ENCODE results near the gene CDK2. TPM values are rescaled to one million over a fixed set of nuclear protein-coding genes. Genes with fewer than 3 reads are reported as not detected.
A peak's percentile ranks its signal among the peaks of the same experiment; 100 is the strongest.

CDK2 gene
- total RNA-seq, 2 experiments from 2014 or later, result 121 to 126 TPM

GRCh38 chr12:55930771-55931316 lies 35.8 kb upstream of the CDK2 start, which contains the start of gene DGKA:
TSS of gene DGKA (plus strand) at chr12:55931162. CDS start at chr12:55936504, 5,342 bp downstream.
- H3K4me1 Mint-ChIP-seq (ENCODE audit: low read depth), result peaks cover 49% of the 10 kb centered on the region
- DNase-seq, result peak; percentile 94
- H3K4me3 Mint-ChIP-seq, result peak within 1 kb of the TSS; percentile 99
- CTCF ChIA-PET, result interaction anchor here (0.5 to 5.3 kb wide), 10 partner anchors 9 to 192 kb away, joined by 3 to 43 read pairs (median 3); partner anchors contain the start of gene RAB5B
- peaks cover 56% of the 10 kb centered on the region for H3K36me3 Mint-ChIP-seq (ENCODE audit: low read depth)
- intact Hi-C loops (cut with micrococcal nuclease), result loop anchor here (1.0 to 2.0 kb wide), 5 partner anchors 9 to 228 kb away; partner anchors contain the start of genes MYL6, PA2G4 and ZC3H10
- no peaks in the 10 kb centered on the region for H3K9me3 Mint-ChIP-seq
- H3K27me3 Mint-ChIP-seq (ENCODE audit: low read depth), result no peaks in the 10 kb centered on the region
- peak within 1 kb of the TSS; percentile 100 for H3K27ac Mint-ChIP-seq

GRCh38 chr12:55931317-55931779 lies 35.3 kb upstream of the CDK2 start:
- no peaks in the 10 kb centered on the region for H3K9me3 Mint-ChIP-seq
- peaks cover 61% of the 10 kb centered on the region for H3K36me3 Mint-ChIP-seq (ENCODE audit: low read depth)
- H3K27ac Mint-ChIP-seq, result peak overlapping the region; percentile 100
- CTCF ChIA-PET, result interaction anchor here (0.5 to 5.3 kb wide), 4 partner anchors 9 to 193 kb away, joined by 3 to 43 read pairs (median 4); no protein-coding TSS in a partner anchor
- H3K27me3 Mint-ChIP-seq (ENCODE audit: low read depth), result no peaks in the 10 kb centered on the region
- intact Hi-C loops (cut with micrococcal nuclease), result loop anchor here (2.0 kb wide), 1 partner anchor 227 kb away; the partner anchor contains the start of gene MYL6
- peaks cover 50% of the 10 kb centered on the region for H3K4me1 Mint-ChIP-seq (ENCODE audit: low read depth)
- peak overlapping the region; percentile 99 for H3K4me3 Mint-ChIP-seq
- DNase-seq, result no peak

DNA sequence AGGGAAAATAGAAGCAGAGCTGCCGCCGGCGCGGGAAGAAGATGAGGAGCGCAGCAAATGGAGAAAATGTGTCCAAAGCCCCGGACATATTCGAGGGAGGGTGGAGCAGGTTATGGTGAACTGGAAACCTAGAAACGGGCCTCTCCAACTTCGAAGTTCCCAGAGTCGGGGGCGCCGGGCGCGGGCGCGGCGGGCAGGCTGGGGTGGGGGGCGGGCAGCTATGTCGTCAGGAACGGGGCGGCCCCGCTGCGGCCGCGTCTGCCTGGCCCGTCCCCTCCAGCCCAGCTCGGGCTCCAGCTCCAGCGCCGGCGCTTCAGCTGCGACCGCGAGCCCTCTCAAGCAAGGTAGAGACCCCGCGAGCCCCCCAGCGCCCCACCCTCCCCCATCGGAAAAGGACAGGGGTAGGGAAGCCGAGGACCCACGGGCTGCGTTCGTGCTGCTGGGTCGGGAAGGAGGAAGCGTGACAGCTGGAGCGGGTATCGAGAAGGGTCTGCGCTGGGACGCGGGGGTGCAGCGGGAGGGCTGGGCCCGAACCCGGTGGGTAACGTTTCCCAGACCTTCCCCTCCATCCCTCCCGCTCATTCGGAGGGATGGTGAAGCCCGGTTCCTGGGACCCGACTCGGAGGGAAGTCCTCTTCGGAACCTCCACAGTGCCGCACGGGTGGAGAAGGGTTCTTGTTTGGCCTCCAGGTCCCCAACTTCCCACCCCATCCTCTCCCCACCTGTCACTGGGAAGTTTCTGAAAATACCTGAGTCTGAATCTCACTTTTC lies 34.7 kb upstream of the CDK2 start:
- DNase-seq, result peak; percentile 43
- CTCF ChIA-PET, result interaction anchor here (0.8 to 5.3 kb wide), 4 partner anchors 8 to 193 kb away, joined by 3 to 43 read pairs (median 4); no protein-coding TSS in a partner anchor
- H3K27ac Mint-ChIP-seq, result peak overlapping the region; percentile 100
- H3K4me3 Mint-ChIP-seq, result peak overlapping the region; percentile 99
- no peaks in the 10 kb centered on the region for H3K9me3 Mint-ChIP-seq
- intact Hi-C loops (cut with micrococcal nuclease), result loop anchor here (2.0 kb wide), 1 partner anchor 227 kb away; the partner anchor contains the start of gene MYL6
- H3K4me1 Mint-ChIP-seq (ENCODE audit: low read depth), result peaks cover 56% of the 10 kb centered on the region
- H3K27me3 Mint-ChIP-seq (ENCODE audit: low read depth), result no peaks in the 10 kb centered on the region
- peaks cover 63% of the 10 kb centered on the region for H3K36me3 Mint-ChIP-seq (ENCODE audit: low read depth)

GRCh38 chr12:55932551-55932910 lies 34.1 kb upstream of the CDK2 start:
- H3K27me3 Mint-ChIP-seq (ENCODE audit: low read depth), result no peaks in the 10 kb centered on the region
- H3K27ac Mint-ChIP-seq, result peak overlapping the region; percentile 100
- H3K9me3 Mint-ChIP-seq, result no peaks in the 10 kb centered on the region
- peaks cover 64% of the 10 kb centered on the region for H3K36me3 Mint-ChIP-seq (ENCODE audit: low read depth)
- intact Hi-C loops (cut with micrococcal nuclease), result no loop called here
- H3K4me1 Mint-ChIP-seq (ENCODE audit: low read depth), result peaks cover 61% of the 10 kb centered on the region
- DNase-seq, result peak; percentile 65
- CTCF ChIA-PET, result interaction anchor here (1.1 to 5.3 kb wide), 6 partner anchors 8 to 194 kb away, joined by 3 to 43 read pairs (median 5); no protein-coding TSS in a partner anchor
- peak overlapping the region; percentile 99 for H3K4me3 Mint-ChIP-seq

- Mint-ChIP-seq H3K4me1 (ENCODE audit: low read depth) (peaks cover 68% of the 10 kb centered on the region), H3K9me3 (no peaks in the 10 kb centered on the region), H3K36me3 (ENCODE audit: low read depth) (peaks cover 61% of the 10 kb centered on the region), H3K4me3 (peak overlapping the region; percentile 99), H3K27me3 (ENCODE audit: low read depth) (no peaks in the 10 kb centered on the region), H3K27ac (peak overlapping the region; percentile 100)
- CTCF ChIA-PET, result interaction anchor here (1.1 to 4.5 kb wide), 8 partner anchors 7 to 195 kb away, joined by 3 to 30 read pairs (median 3); no protein-coding TSS in a partner anchor
- peak; percentile 65 for DNase-seq
- intact Hi-C loops (cut with micrococcal nuclease), result no loop called here
These were observed 33.3 kb upstream of the CDK2 start for GRCh38 chr12:55933169-55933798.

DNA sequence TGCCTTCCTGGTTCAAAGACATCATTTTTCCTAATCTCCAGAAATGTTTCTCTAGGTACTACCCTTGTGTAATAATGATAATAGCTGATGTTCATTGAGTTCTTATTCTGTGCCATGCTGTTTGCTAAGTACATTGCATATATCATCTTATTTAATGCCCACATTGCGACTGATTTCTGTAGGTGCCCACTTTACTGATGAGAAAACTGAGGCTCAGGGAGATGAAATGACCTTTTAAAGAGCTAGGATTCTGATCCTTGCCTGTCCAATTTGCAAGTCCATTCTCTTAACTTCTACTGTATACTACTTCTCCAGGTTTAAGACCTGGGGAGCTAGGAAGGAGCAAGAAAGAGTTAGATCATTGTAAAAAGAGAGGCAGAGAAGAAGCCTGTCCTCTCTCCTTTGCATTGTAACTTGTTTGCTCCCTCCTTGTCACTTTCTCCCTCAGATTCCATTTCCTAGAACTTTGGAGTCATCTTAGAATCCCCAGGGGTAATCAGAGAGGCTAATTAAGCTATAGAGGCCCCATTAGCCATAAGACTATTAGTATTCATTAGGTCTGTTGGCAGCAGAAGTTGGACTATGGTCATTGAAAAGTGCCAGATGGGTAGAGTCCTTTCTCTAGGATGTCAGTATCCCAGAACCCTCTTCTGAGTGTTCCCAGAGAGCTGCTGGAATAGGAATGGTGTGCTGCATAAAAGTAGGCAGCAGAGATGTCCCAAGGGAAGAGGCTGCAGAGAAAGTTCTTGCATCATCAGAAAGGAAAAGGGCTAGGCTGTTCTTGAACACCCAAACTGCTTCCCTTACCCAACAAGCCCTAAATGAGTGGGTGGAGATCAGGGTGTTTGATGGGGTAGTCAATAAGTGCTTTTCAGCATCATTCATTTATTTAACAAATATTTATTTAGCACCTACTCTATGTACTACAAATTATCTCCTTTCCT lies 32.6 kb upstream of the CDK2 start:
- CTCF ChIA-PET, result interaction anchor here (0.8 to 4.5 kb wide), 11 partner anchors 8 to 196 kb away, joined by 3 to 30 read pairs (median 3); partner anchors contain the start of genes RAB5B and SARNP
- Mint-ChIP-seq H3K36me3 (ENCODE audit: low read depth) (peaks cover 66% of the 10 kb centered on the region), H3K27ac (peak overlapping the region; percentile 100), H3K4me3 (peak overlapping the region; percentile 99), H3K4me1 (ENCODE audit: low read depth) (peaks cover 75% of the 10 kb centered on the region), H3K9me3 (no peaks in the 10 kb centered on the region), H3K27me3 (ENCODE audit: low read depth) (no peaks in the 10 kb centered on the region)
- intact Hi-C loops (cut with micrococcal nuclease), result no loop called here
- no peak for DNase-seq

DNA sequence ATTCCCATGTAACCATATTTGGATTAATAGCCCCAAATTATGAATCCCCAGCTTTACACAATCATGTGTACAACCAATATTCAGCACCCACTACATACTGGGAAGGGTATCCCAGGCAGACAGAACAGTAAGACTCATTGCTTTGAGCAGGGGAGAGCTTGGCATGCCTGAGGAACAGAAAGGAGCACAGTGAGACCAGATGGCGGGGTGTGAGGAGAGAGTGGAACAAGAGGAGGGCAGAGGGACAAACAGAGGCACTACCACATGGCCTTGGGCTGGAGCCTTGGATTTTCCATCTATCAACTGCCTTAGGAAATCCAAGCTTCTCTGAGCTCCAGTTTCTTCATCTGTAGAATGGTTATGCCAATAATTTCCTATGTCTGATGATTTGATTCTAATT lies 31.9 kb upstream of the CDK2 start:
- intact Hi-C loops (cut with micrococcal nuclease), result loop anchor here (1.0 kb wide), 1 partner anchor 7 kb away; the partner anchor contains the start of gene PYM1
- Mint-ChIP-seq H3K36me3 (ENCODE audit: low read depth) (peaks cover 69% of the 10 kb centered on the region), H3K27me3 (ENCODE audit: low read depth) (no peaks in the 10 kb centered on the region), H3K4me1 (ENCODE audit: low read depth) (peaks cover 77% of the 10 kb centered on the region), H3K27ac (peak overlapping the region; percentile 100), H3K4me3 (peak overlapping the region; percentile 99), H3K9me3 (no peaks in the 10 kb centered on the region)
- DNase-seq, result no peak
- CTCF ChIA-PET, result interaction anchor here (0.8 to 4.5 kb wide), 9 partner anchors 9 to 196 kb away, joined by 3 to 30 read pairs (median 5); partner anchors contain the start of genes RAB5B and SARNP

- peaks cover 77% of the 10 kb centered on the region for H3K4me1 Mint-ChIP-seq (ENCODE audit: low read depth)
- CTCF ChIA-PET, result interaction anchor here (0.6 to 4.5 kb wide), 12 partner anchors 10 to 197 kb away, joined by 3 to 30 read pairs (median 4); partner anchors contain the start of genes ORMDL2 and SARNP
- DNase-seq, result peak; percentile 46
- H3K27me3 Mint-ChIP-seq (ENCODE audit: low read depth), result no peaks in the 10 kb centered on the region
- H3K36me3 Mint-ChIP-seq (ENCODE audit: low read depth), result peaks cover 79% of the 10 kb centered on the region
- peak overlapping the region; percentile 99 for H3K4me3 Mint-ChIP-seq
- intact Hi-C loops (cut with micrococcal nuclease), result loop anchor here (1.0 kb wide), 1 partner anchor 8 kb away; the partner anchor contains the start of gene PYM1
- H3K27ac Mint-ChIP-seq, result peak overlapping the region; percentile 100
- no peaks in the 10 kb centered on the region for H3K9me3 Mint-ChIP-seq
These were observed 30.9 kb upstream of the CDK2 start for GRCh38 chr12:55935738-55936151.

GRCh38 chr12:55937981-55938380 lies 28.6 kb upstream of the CDK2 start:
- no peak for DNase-seq
- peaks cover 78% of the 10 kb centered on the region for H3K36me3 Mint-ChIP-seq (ENCODE audit: low read depth)
- intact Hi-C loops (cut with micrococcal nuclease), result no loop called here

DNA sequence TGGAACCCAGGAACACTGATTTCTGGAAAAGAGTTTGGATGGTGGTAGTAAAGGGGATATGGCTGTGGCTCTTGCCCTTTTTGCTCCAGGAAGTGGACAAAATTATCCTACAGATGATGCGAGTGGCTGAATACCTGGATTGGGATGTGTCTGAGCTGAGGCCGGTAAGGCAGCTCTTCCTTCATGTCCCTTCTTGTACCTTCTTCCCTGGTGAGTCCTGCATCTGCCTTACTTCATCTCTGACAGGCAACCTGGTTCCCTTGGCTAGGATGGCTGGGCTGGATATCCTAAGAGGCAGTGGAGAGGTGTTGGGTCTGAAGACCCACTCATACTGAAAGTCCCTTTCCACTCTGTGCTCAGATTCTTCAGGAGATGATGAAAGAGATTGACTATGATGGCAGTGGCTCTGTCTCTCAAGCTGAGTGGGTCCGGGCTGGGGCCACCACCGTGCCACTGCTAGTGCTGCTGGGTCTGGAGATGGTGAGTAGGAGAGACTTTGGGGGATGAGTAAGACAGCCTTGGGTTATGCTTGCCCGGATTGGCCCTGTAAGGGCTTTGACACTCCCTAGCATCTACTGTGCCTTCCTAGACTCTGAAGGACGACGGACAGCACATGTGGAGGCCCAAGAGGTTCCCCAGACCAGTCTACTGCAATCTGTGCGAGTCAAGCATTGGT lies 27.7 kb upstream of the CDK2 start:
- Mint-ChIP-seq H3K9me3 (no peaks in the 10 kb centered on the region), H3K4me3 (no peak overlapping the region), H3K27ac (peak overlapping the region; percentile 74), H3K27me3 (ENCODE audit: low read depth) (no peaks in the 10 kb centered on the region), H3K4me1 (ENCODE audit: low read depth) (peaks cover 78% of the 10 kb centered on the region), H3K36me3 (ENCODE audit: low read depth) (peaks cover 75% of the 10 kb centered on the region)
- peak; percentile 53 for DNase-seq
- intact Hi-C loops (cut with micrococcal nuclease), result loop anchor here (1.0 kb wide), 1 partner anchor 122 kb away; the partner anchor contains the start of gene SARNP
- CTCF ChIA-PET, result interaction anchor here (0.5 to 3.5 kb wide), 19 partner anchors 9 to 204 kb away, joined by 3 to 43 read pairs (median 9); partner anchors contain the start of genes DGKA, DNAJC14, ORMDL2 and PYM1

More at GRCh38 chr12:55937981-55938380, 28.6 kb upstream of the CDK2 start:
- H3K27me3 Mint-ChIP-seq (ENCODE audit: low read depth), result no peaks in the 10 kb centered on the region
- H3K4me3 Mint-ChIP-seq, result no peak overlapping the region
- H3K4me1 Mint-ChIP-seq (ENCODE audit: low read depth), result peaks cover 85% of the 10 kb centered on the region
- CTCF ChIA-PET, result interaction anchor here (1.0 to 3.3 kb wide), 3 partner anchors 12 to 199 kb away, joined by 5 to 35 read pairs (median 10); no protein-coding TSS in a partner anchor
- H3K27ac Mint-ChIP-seq, result peak overlapping the region; percentile 74
- H3K9me3 Mint-ChIP-seq, result no peaks in the 10 kb centered on the region

Data from activated naive CD4-positive, alpha-beta T cell treated with anti-CD3 and anti-CD28 coated beads for 36 hours (primary cell).